Gastroesophageal sphincter (tissue), 4 donors: ENCODE data around the gene MACO1. TPM values are rescaled to one million over a fixed set of nuclear protein-coding genes. Genes with fewer than 3 reads are reported as not detected.

Source experiments
- ATAC-seq: fragments of 150-250 bp; one replicate; pipeline ENCODE4 v1.9.1; 2016; ENCODE audit warnings: mild to moderate bottlenecking, moderate library complexity
- H3K27ac ChIP-seq, 4 donors: fragments of 200-600 bp; sonication (generic) in 3 of 4; 1 replicate in 3 of 4; 2 replicates in 1 of 4; pipeline ENCODE4 v1.5.1; 2016 to 2019
- H3K27me3 ChIP-seq: fragments of 200-600 bp; sonication (generic); one replicate; pipeline ENCODE4 v1.5.1; 2019
- H3K36me3 ChIP-seq, 2 donors: fragments of 200-600 bp; sonication (generic); one replicate each; pipeline ENCODE4 v1.5.1; 2019; ENCODE audit warnings: control low read depth in 1 of 2
- H3K4me1 ChIP-seq, 3 donors: fragments of 200-600 bp; sonication (generic); 1 replicate in 2 of 3; 2 replicates in 1 of 3; pipeline ENCODE4 v1.5.1; 2016 to 2019; ENCODE audit warnings: control low read depth in 2 of 3
- H3K4me3 ChIP-seq, 2 donors: fragments of 200-600 bp; sonication (generic); one replicate each; pipeline ENCODE4 v1.5.1; 2019; ENCODE audit warnings: mild to moderate bottlenecking in 1 of 2, moderate library complexity in 1 of 2
- H3K9me3 ChIP-seq, 3 donors: fragments of 200-600 bp; sonication (generic); one replicate each; pipeline ENCODE4 v1.5.1; 2017 to 2019; ENCODE audit warnings: control low read depth in 2 of 3
- CTCF ChIP-seq, 4 experiments: fragments of 200-600 bp in 2 of 4; fragments of 450-650 bp in 2 of 4; sonication (generic) in 1 of 4; IDR thresholded peaks; one replicate each; pipeline ENCODE4 v1.5.1; 2017 to 2019; ENCODE audit warnings: antibody characterized with exemption in 4 of 4, mild to moderate bottlenecking in 2 of 4, moderate library complexity in 2 of 4
- EP300 ChIP-seq: sonication (generic); formaldehyde crosslinking; IDR thresholded peaks from one replicate; pipeline ENCODE4 v1.6.1; 2017; ENCODE audit warnings: antibody characterized with exemption, mild to moderate bottlenecking
- POLR2A ChIP-seq, 2 donors: fragments of 450-650 bp; IDR thresholded peaks; one replicate each; pipeline ENCODE4 v1.6.1; 2017; ENCODE audit warnings: antibody characterized with exemption in 2 of 2, mild to moderate bottlenecking in 2 of 2, moderate library complexity in 1 of 2
- POLR2AphosphoS5 ChIP-seq: sonication (generic); formaldehyde crosslinking; IDR thresholded peaks from one replicate; pipeline ENCODE4 v1.6.1; 2017; ENCODE audit warnings: antibody characterized with exemption
- WGBS, 2 donors: methylation state at CpG; one replicate each; pipeline ENCODE4 v1.1.5; 2018; ENCODE audit warnings: low coverage in 1 of 2; 5-methylcytosine and 5-hydroxymethylcytosine counted together
- total RNA-seq, 4 donors: library from RNA; depleted of rRNA; stranded (reverse); fragments of >200 nt; gene quantifications; one replicate each; pipeline ENCODE4 v1.1.0, GENCODE V29; 2016

Gene MACO1
- total RNA-seq, 4 donors from 2014 or later: 15.5 to 24.5 (median 19.0) TPM

- H3K27me3 ChIP-seq: no peaks in the 10 kb centered on the region
- WGBS, 2 donors: 52 to 67% methylated on average over 2 of the region's 2 CpGs
- no peak overlapping the region for H3K4me3 ChIP-seq
- H3K4me1 ChIP-seq: peaks cover 0 to 30% (median 0%) of the 10 kb centered on the region in 3 donors
- no peaks in the 10 kb centered on the region for H3K9me3 ChIP-seq
- TF ChIP-seq POLR2AphosphoS5: no peak
- no peak for TF ChIP-seq EP300
- TF ChIP-seq CTCF (IDR thresholded peaks at IDR 0.05): no peak
- no peak for TF ChIP-seq POLR2A (IDR thresholded peaks at IDR 0.05)
- no peak for ATAC-seq
- no peak overlapping the region for H3K27ac ChIP-seq
- H3K36me3 ChIP-seq: peaks cover 0 to 44% of the 10 kb centered on the region in 2 donors
Measured at GRCh38 chr1:25461849-25462248, 31.2 kb downstream of the MACO1 start.

- Histone ChIP-seq H3K9me3 (no peaks in the 10 kb centered on the region), H3K4me3 (no peak overlapping the region), H3K27me3 (no peaks in the 10 kb centered on the region), H3K36me3 (peaks cover 0 to 35% of the 10 kb centered on the region in 2 donors), H3K27ac (no peak overlapping the region), H3K4me1 (peaks cover 0 to 39% (median 0%) of the 10 kb centered on the region in 3 donors)
- 24 to 26% methylated on average over 3 to 5 of the region's 5 CpGs for WGBS, 2 donors
- no peak for ATAC-seq
- TF ChIP-seq POLR2A (IDR thresholded peaks at IDR 0.05) (no peak), POLR2AphosphoS5 (no peak), CTCF (IDR thresholded peaks at IDR 0.05) (no peak), EP300 (no peak)
Measured at GRCh38 chr1:25462732-25463131, 32.0 kb downstream of the MACO1 start.

- WGBS, 2 donors: 46 to 47% methylated on average over 3 to 4 of the region's 4 CpGs
- ATAC-seq: no peak
- no peaks in the 10 kb centered on the region for H3K9me3 ChIP-seq
- H3K36me3 ChIP-seq: no peaks in the 10 kb centered on the region
- TF ChIP-seq POLR2AphosphoS5 (no peak), CTCF (IDR thresholded peaks at IDR 0.05) (no peak), POLR2A (IDR thresholded peaks at IDR 0.05) (no peak), EP300 (no peak)
- H3K4me3 ChIP-seq: no peak overlapping the region
- H3K27me3 ChIP-seq: no peaks in the 10 kb centered on the region
- no peak overlapping the region for H3K27ac ChIP-seq
- peaks cover 0 to 60% (median 3%) of the 10 kb centered on the region in 3 donors for H3K4me1 ChIP-seq
Measured at GRCh38 chr1:25467193-25467592, 36.5 kb downstream of the MACO1 start.

DNA sequence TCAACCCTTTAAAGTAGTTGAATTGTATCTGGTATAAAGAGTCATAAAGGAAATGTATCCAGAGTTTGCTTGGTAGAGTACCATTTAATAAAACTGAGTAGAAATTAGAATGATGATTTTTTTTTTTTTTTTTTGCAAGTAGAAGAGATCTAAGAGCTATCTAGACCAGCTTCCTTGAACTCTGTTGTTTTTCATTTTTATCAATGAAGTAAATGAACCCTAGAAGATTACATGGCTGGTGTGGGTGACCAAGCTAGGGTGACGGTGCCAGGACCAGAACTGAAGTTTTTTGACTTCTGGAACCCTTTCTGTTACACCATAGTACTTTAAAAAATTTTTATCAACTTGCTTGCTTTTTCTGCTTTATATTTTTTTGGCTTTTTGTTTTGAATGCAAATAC is 36.9 kb downstream of the MACO1 start:
- no peak for ATAC-seq
- TF ChIP-seq POLR2AphosphoS5: no peak
- TF ChIP-seq CTCF (IDR thresholded peaks at IDR 0.05): no peak
- no peak for TF ChIP-seq EP300
- no peak for TF ChIP-seq POLR2A (IDR thresholded peaks at IDR 0.05)
- WGBS, 2 donors: 40 to 100% methylated on average over 1 of the region's 1 CpG
- no peak overlapping the region for H3K27ac ChIP-seq
- no peaks in the 10 kb centered on the region for H3K9me3 ChIP-seq
- H3K27me3 ChIP-seq: no peaks in the 10 kb centered on the region
- peaks cover 0 to 60% (median 3%) of the 10 kb centered on the region in 3 donors for H3K4me1 ChIP-seq
- H3K36me3 ChIP-seq: no peaks in the 10 kb centered on the region
- H3K4me3 ChIP-seq: no peak overlapping the region

- no peak for TF ChIP-seq EP300
- no peak for TF ChIP-seq CTCF (IDR thresholded peaks at IDR 0.05)
- TF ChIP-seq POLR2AphosphoS5: no peak
- TF ChIP-seq POLR2A (IDR thresholded peaks at IDR 0.05): no peak
- no peaks in the 10 kb centered on the region for H3K9me3 ChIP-seq
- no peaks in the 10 kb centered on the region for H3K36me3 ChIP-seq
- no peak overlapping the region for H3K4me3 ChIP-seq
- H3K27ac ChIP-seq: no peak overlapping the region
- ATAC-seq: no peak
- H3K4me1 ChIP-seq: peaks cover 0 to 60% (median 3%) of the 10 kb centered on the region in 3 donors
- no peaks in the 10 kb centered on the region for H3K27me3 ChIP-seq
Measured at GRCh38 chr1:25468033-25468432, 37.3 kb downstream of the MACO1 start.
